Rectal smooth muscle tissue (tissue), 1 donor: ENCODE measurements around the gene ELK1.
"Not testable (repeated sequence)": the region's sequence is repeated elsewhere in the genome, so short reads cannot be mapped to it uniquely, and the experiment has no call there.

Source experiments
- H3K27ac ChIP-seq: one replicate; pipeline ENCODE4 v1.7.0; 2013; ENCODE audit warnings: low read depth, low read length, inconsistent platforms
- H3K27me3 ChIP-seq: one replicate; pipeline ENCODE4 v1.7.0; 2013; ENCODE audit warnings: low read length; ENCODE audit not compliant: control insufficient read depth, insufficient read depth
- H3K36me3 ChIP-seq: one replicate; pipeline ENCODE4 v1.7.0; 2013; ENCODE audit warnings: low read length; ENCODE audit not compliant: control insufficient read depth, insufficient read depth
- H3K4me1 ChIP-seq: one replicate; pipeline ENCODE4 v1.7.0; 2013; ENCODE audit warnings: low read length; ENCODE audit not compliant: control insufficient read depth, insufficient read depth
- H3K4me3 ChIP-seq: one replicate; pipeline ENCODE4 v1.7.0; 2013; ENCODE audit warnings: low read length
- H3K9ac ChIP-seq: one replicate; pipeline ENCODE4 v1.7.0; 2013; ENCODE audit warnings: low read length

Gene ELK1

GRCh38 chrX:47619486-47620302 is 30.7 kb downstream of the ELK1 start, which contains the start of gene SYN1:
SYN1 (minus strand) TSS chrX:47619857; CDS start chrX:47619728, 129 bp downstream.
- Histone ChIP-seq H3K36me3 (no peaks in the 10 kb centered on the region), H3K27ac (no peak within 1 kb of the TSS), H3K9ac (no peak within 1 kb of the TSS), H3K27me3 (no peaks in the 10 kb centered on the region), H3K4me3 (peak within 1 kb of the TSS; percentile 52), H3K4me1 (no peaks in the 10 kb centered on the region)

- Histone ChIP-seq H3K9ac (no peak overlapping the region), H3K27ac (no peak overlapping the region), H3K4me3 (no peak overlapping the region), H3K4me1 (no peaks in the 10 kb centered on the region), H3K27me3 (no peaks in the 10 kb centered on the region), H3K36me3 (no peaks in the 10 kb centered on the region)
Observed at GRCh38 chrX:47618923-47619485, 31.4 kb downstream of the ELK1 start.

DNA sequence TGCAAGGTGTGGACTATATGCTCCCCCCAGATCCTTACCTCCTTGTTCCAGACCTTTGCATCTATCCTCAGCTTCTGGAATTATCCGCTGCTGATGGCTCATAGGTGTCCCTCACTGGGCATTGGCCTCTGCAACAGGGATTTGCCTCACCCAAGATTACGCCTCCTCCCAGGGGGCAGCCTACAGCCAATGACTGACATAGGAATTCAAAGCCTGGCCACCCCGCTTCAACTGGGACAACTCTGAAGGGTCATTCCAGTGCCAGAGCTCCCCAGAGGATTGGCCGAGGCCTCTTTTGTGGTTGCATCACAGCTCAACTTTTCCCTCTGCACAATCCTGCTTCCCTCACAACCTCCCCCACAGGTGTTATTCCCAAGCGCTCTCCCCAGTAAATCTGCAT is 35.7 kb downstream of the ELK1 start:
- Histone ChIP-seq H3K27me3 (no peaks in the 10 kb centered on the region), H3K27ac (no peak overlapping the region), H3K4me3 (no peak overlapping the region), H3K36me3 (no peaks in the 10 kb centered on the region), H3K9ac (no peak overlapping the region), H3K4me1 (no peaks in the 10 kb centered on the region)

GRCh38 chrX:47613082-47613481 is 37.3 kb downstream of the ELK1 start:
- no peaks in the 10 kb centered on the region for H3K4me1 ChIP-seq
- H3K9ac ChIP-seq = no peak overlapping the region
- H3K36me3 ChIP-seq = no peaks in the 10 kb centered on the region
- H3K27me3 ChIP-seq = no peaks in the 10 kb centered on the region
- no peak overlapping the region for H3K27ac ChIP-seq
- no peak overlapping the region for H3K4me3 ChIP-seq

GRCh38 chrX:47612418-47612817 is 37.9 kb downstream of the ELK1 start:
- no peak overlapping the region for H3K9ac ChIP-seq
- H3K27me3 ChIP-seq = no peaks in the 10 kb centered on the region

DNA sequence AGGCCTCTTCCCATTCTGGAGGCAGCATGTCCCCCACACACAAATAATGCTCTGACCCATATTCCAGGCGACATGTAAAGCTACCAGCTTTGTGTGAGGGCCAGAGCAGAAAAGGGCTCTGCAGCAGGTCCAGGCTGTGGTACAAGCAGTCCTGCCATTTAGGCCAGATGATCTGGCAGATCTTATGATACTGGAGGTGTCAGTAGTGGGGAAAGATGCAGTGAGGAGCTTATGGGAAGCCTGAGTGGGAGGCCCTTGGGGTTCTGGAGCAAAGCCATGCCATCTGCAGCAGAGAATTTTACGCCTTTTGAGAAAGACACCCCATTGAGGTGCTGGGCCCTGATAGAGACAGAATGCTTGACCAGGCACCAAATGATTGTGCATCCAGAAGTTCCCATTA is 38.4 kb downstream of the ELK1 start:
- no peak overlapping the region for H3K4me3 ChIP-seq
- H3K27me3 ChIP-seq = no peaks in the 10 kb centered on the region
- H3K27ac ChIP-seq = no peak overlapping the region
- no peak overlapping the region for H3K9ac ChIP-seq
- H3K4me1 ChIP-seq = no peaks in the 10 kb centered on the region
- H3K36me3 ChIP-seq = no peaks in the 10 kb centered on the region

More at GRCh38 chrX:47612418-47612817, 37.9 kb downstream of the ELK1 start:
- Histone ChIP-seq H3K27ac (no peak overlapping the region), H3K36me3 (no peaks in the 10 kb centered on the region), H3K4me3 (no peak overlapping the region), H3K4me1 (no peaks in the 10 kb centered on the region)

DNA sequence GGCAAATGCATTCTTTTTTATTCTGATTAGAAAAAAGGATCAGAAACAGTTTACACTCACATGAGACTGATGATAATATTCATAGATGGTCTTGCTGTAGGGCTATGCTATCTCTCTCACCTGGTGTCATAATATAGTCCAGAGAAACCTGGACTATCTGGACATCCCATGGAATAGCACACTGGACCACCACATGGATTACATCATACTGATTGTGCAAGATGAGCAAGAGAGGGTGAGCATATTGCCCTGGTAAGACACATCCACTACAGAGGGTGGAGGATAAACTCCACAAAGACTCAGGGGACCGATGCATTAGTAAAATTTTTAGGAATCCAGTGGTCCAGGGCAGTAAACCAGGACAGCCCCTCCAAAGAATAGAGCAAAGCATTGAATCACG is 38.9 kb downstream of the ELK1 start:
- H3K27ac ChIP-seq = no peak overlapping the region
- H3K9ac ChIP-seq = no peak overlapping the region
- H3K4me3 ChIP-seq = no peak overlapping the region
- no peaks in the 10 kb centered on the region for H3K27me3 ChIP-seq
- H3K36me3 ChIP-seq = no peaks in the 10 kb centered on the region
- H3K4me1 ChIP-seq = no peaks in the 10 kb centered on the region

DNA sequence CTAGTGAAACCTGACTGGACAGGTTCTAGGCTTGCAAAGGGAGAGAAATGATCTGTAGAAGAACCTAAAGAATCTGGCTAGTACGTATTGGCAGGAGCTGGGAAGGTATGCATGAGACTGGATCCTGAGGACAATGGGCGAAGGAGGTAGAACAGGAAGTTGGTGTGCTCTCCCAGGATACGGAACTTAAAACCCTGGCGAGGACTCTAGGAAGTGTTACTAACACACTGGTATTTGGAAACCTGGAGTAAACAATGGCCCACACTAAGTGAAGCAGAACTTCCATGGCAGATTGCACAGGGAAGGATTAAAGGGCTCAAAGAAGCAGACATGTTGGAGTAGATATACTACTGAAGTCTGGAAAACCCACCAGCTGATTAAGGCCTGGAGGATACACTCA is 39.9 kb downstream of the ELK1 start:
- Histone ChIP-seq H3K27ac (no peak overlapping the region), H3K27me3 (no peaks in the 10 kb centered on the region), H3K4me1 (no peaks in the 10 kb centered on the region), H3K36me3 (no peaks in the 10 kb centered on the region), H3K4me3 (no peak overlapping the region), H3K9ac (no peak overlapping the region)

GRCh38 chrX:47608130-47608810 is 42.1 kb downstream of the ELK1 start:
- no peaks in the 10 kb centered on the region for H3K4me1 ChIP-seq
- no peak overlapping the region for H3K4me3 ChIP-seq
- no peak overlapping the region for H3K9ac ChIP-seq
- no peak overlapping the region for H3K27ac ChIP-seq
- no peaks in the 10 kb centered on the region for H3K36me3 ChIP-seq
- no peaks in the 10 kb centered on the region for H3K27me3 ChIP-seq

DNA sequence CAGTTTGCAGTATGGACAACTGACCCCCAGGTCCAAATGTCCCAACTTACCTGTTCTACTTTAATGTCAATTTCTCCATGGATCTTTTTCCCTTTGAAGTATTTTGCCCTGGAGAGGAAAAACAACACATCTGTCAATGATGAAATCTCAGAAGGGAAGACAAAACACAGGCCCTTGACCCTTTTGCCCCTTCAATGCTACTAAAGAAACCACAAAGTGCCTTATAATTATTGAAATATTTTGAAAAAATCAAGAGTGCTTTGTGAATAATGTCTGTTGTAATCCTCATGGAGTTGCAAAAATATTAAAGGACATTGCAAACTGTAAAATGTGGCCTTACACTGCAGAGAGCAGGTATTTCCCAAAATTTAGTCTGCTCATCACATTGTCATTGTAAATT is 43.3 kb downstream of the ELK1 start:
- Histone ChIP-seq H3K4me1 (no peaks in the 10 kb centered on the region), H3K4me3 (no peak overlapping the region), H3K36me3 (no peaks in the 10 kb centered on the region), H3K9ac (no peak overlapping the region), H3K27me3 (no peaks in the 10 kb centered on the region), H3K27ac (no peak overlapping the region)

- H3K36me3 ChIP-seq = no peaks in the 10 kb centered on the region
- H3K27ac ChIP-seq = no peak overlapping the region
- H3K27me3 ChIP-seq = no peaks in the 10 kb centered on the region
- no peak overlapping the region for H3K9ac ChIP-seq
- H3K4me1 ChIP-seq = no peaks in the 10 kb centered on the region
- H3K4me3 ChIP-seq = no peak overlapping the region
Observed at GRCh38 chrX:47605024-47605423, 45.3 kb downstream of the ELK1 start.

GRCh38 chrX:47603125-47603524 is 47.2 kb downstream of the ELK1 start:
- not testable (repeated sequence) for H3K36me3 ChIP-seq, H3K4me1 ChIP-seq, H3K27me3 ChIP-seq

More at GRCh38 chrX:47603125-47603524, 47.2 kb downstream of the ELK1 start:
- not testable (repeated sequence) for H3K27ac ChIP-seq, H3K4me3 ChIP-seq, H3K9ac ChIP-seq
